ENCODE data around the gene FAF2. TPM values are rescaled to one million over a fixed set of nuclear protein-coding genes. Genes with fewer than 3 reads are reported as not detected.

The FAF2 gene
- total and polyA plus RNA-seq, 2 donors (not counting 3 experiments of a cell fraction or from before 2014, with no cell fraction given): 27.9 to 43.5 TPM

GRCh38 chr5:176446028-176446665 lies 2.0 kb upstream of the FAF2 start:
- ChIA-PET POLR2A (no interaction called here), CTCF (interaction anchor here (2.3 to 5.2 kb wide), 2 partner anchors 20 to 29 kb away, joined by 5 to 88 read pairs; partner anchors contain the start of gene CLTB)
- Histone ChIP-seq H3K9ac (replicated peaks; ENCODE audit: extremely low read depth, insufficient read depth, low read length) (no peak overlapping the region), H3K27me3 (ENCODE audit: control insufficient read depth in 2 of 2, insufficient read depth in 2 of 2, low read length in 2 of 2) (no peaks in the 10 kb centered on the region), H3K36me3 (ENCODE audit: control insufficient read depth in 2 of 2, extremely low read depth in 1 of 2, insufficient read depth in 2 of 2, low read length in 2 of 2) (no peaks in the 10 kb centered on the region), H3K9me1 (replicated peaks; ENCODE audit: control insufficient read depth, extremely low read depth, insufficient read depth, low read length) (no peaks in the 10 kb centered on the region), H3K27ac (ENCODE audit: insufficient read depth, low read depth, low read length) (no peak overlapping the region), H3K4me3 (replicated peaks in 1 of 3; ENCODE audit: insufficient read depth in 1 of 3, low read depth in 1 of 3, low read length in 3 of 3) (no peak overlapping the region), H3K79me2 (ENCODE audit: control insufficient read depth, insufficient read depth, low read length) (peaks cover 25% of the 10 kb centered on the region), H3K9me3 (replicated peaks; ENCODE audit: control insufficient read depth, insufficient read depth, low read length) (no peaks in the 10 kb centered on the region), H3K4me2 (ENCODE audit: insufficient read depth, low read length) (no peak overlapping the region), H3K4me1 (ENCODE audit: control insufficient read depth, extremely low read depth, insufficient read depth, low read length) (peaks cover 30% of the 10 kb centered on the region), H4K20me1 (replicated peaks; ENCODE audit: control insufficient read depth, extremely low read depth, insufficient read depth, low read length) (no peaks in the 10 kb centered on the region), H2AFZ (ENCODE audit: low read depth, low read length) (no peak overlapping the region)
- dilution Hi-C loops (cut with MboI; ENCODE audit: extremely low pct_ligation_motif_present, low sequenced_read_pairs): no loop called here
- TF ChIP-seq POLR2AphosphoS5 (IDR thresholded peaks at IDR 0.05; ENCODE audit: insufficient read depth, low read depth, low read length) (no peak), FOS (IDR thresholded peaks at IDR 0.05; ENCODE audit: borderline replicate concordance, insufficient read depth, low read length) (no peak), GATA2 (IDR thresholded peaks at IDR 0.05; ENCODE audit: insufficient read depth, insufficient read length, low read depth, low read length) (no peak), MAX (IDR thresholded peaks at IDR 0.05; ENCODE audit: insufficient read depth, insufficient read length) (no peak), CTCF (IDR thresholded peaks at IDR 0.05; ENCODE audit: extremely low read depth in 1 of 2, insufficient read depth in 1 of 2, low read depth in 1 of 2, low read length in 2 of 2) (no peak), EZH2 (IDR thresholded peaks at IDR 0.05; ENCODE audit: borderline replicate concordance, low read depth, low read length, severe bottlenecking) (no peak), POLR2A (IDR thresholded peaks at IDR 0.05; ENCODE audit: low read depth, low read length) (no peak), MYC (IDR thresholded peaks at IDR 0.05; ENCODE audit: low read depth, low read length) (no peak), JUN (IDR thresholded peaks at IDR 0.05; ENCODE audit: borderline replicate concordance, insufficient read depth, insufficient read length, low read depth) (no peak)
- FAIRE-seq (no peak), DNase-seq (ENCODE audit: low read depth, low spot score) (no peak)
- intact Hi-C loops (cut with micrococcal nuclease): loop anchor here (10.0 kb wide), 2 partner anchors 169 to 1029 kb away; partner anchors contain the start of genes DBN1 and GPRIN1
- BruUV-seq (replicated peaks): no TSS peak

Data from endothelial cell of umbilical vein (primary cell).